HepG2 (cell line): Measurements from ENCODE around the gene DLX1. TPM values are rescaled to one million over a fixed set of nuclear protein-coding genes. Genes with fewer than 3 reads are reported as not detected.
A peak's percentile ranks its signal among the peaks of the same experiment; 100 is the strongest.

Source experiments
- AGO2 ChIP-seq: fragments of 200-400 bp; formaldehyde crosslinking; optimal IDR thresholded peaks from 2 replicates; pipeline ENCODE3; 2017; ENCODE audit warnings: mild to moderate bottlenecking, low read depth, low read length, moderate library complexity
- ASH2L ChIP-seq: fragments of 300-600, 200-600 bp; sonication (generic); IDR thresholded peaks from 2 replicates; pipeline ENCODE4 v1.7.0; 2017; ENCODE audit warnings: low read depth, mild to moderate bottlenecking, moderate library complexity, mixed read lengths, low read length; ENCODE audit not compliant: insufficient read length
- CBX5 ChIP-seq: sonication (generic); formaldehyde crosslinking; IDR thresholded peaks from 2 replicates; pipeline ENCODE4 v1.4.0; 2020; ENCODE audit warnings: missing genetic modification reagents, borderline replicate concordance
- ELF3 ChIP-seq: IDR thresholded peaks from 2 replicates; pipeline ENCODE4 v1.6.1; 2016; ENCODE audit warnings: missing genetic modification reagents, missing compliant biosample characterization
- GZF1 ChIP-seq: sonication (generic); formaldehyde crosslinking; IDR thresholded peaks from 2 replicates; pipeline ENCODE4 v1.5.1; 2020; ENCODE audit warnings: mild to moderate bottlenecking, missing genetic modification reagents
- HNRNPK ChIP-seq: fragments of 200-400 bp; formaldehyde crosslinking; IDR thresholded peaks from 2 replicates; pipeline ENCODE4 v1.6.1; 2018; ENCODE audit warnings: low read length, low read depth, moderate library complexity, mild to moderate bottlenecking; ENCODE audit not compliant: poor library complexity, severe bottlenecking
- JUNB ChIP-seq: sonication (generic); formaldehyde crosslinking; IDR thresholded peaks from 2 replicates; pipeline ENCODE4 v1.8.0; 2022; ENCODE audit warnings: missing genetic modification reagents, mild to moderate bottlenecking, borderline replicate concordance
- KMT2B ChIP-seq: IDR thresholded peaks from 2 replicates; pipeline ENCODE4 v1.6.1; 2016; ENCODE audit warnings: missing genetic modification reagents, missing compliant biosample characterization
- PHB2 ChIP-seq: fragments of 450-650 bp; IDR thresholded peaks from 2 replicates; pipeline ENCODE4 v1.6.1; 2018; ENCODE audit not compliant: partially characterized antibody
- POLR2AphosphoS5 ChIP-seq: IDR thresholded peaks from 2 replicates; pipeline ENCODE4 v1.6.1; 2012; ENCODE audit warnings: low read depth, low read length
- RARA ChIP-seq: IDR thresholded peaks from 2 replicates; pipeline ENCODE4 v1.6.1; 2016; ENCODE audit warnings: missing genetic modification reagents, missing compliant biosample characterization
- SKI ChIP-seq: fragments of 450-650 bp; IDR thresholded peaks from one replicate; pipeline ENCODE4 v1.6.1; 2018; ENCODE audit warnings: mild to moderate bottlenecking; ENCODE audit not compliant: partially characterized antibody
- SRSF9 ChIP-seq: fragments of 200-400 bp; formaldehyde crosslinking; IDR thresholded peaks from 2 replicates; pipeline ENCODE4 v1.6.1; 2018; ENCODE audit warnings: borderline replicate concordance, mild to moderate bottlenecking, low read depth, low read length; ENCODE audit not compliant: insufficient read depth, poor library complexity, severe bottlenecking
- ZBTB21 ChIP-seq: sonication (generic); formaldehyde crosslinking; IDR thresholded peaks from 2 replicates; pipeline ENCODE4 v1.4.0; 2020; ENCODE audit warnings: missing genetic modification reagents
- ZBTB25 ChIP-seq: IDR thresholded peaks from 2 replicates; pipeline ENCODE4 v1.6.1; 2018; ENCODE audit warnings: missing genetic modification reagents
- ZBTB39 ChIP-seq: sonication (generic); formaldehyde crosslinking; IDR thresholded peaks from 2 replicates; pipeline ENCODE4 v1.5.0; 2020; ENCODE audit warnings: missing genetic modification reagents
- ZBTB7B ChIP-seq: sonication (generic); formaldehyde crosslinking; IDR thresholded peaks from 2 replicates; pipeline ENCODE4 v1.4.0; 2020; ENCODE audit warnings: missing genetic modification reagents
- ZMYM4 ChIP-seq: sonication (generic); formaldehyde crosslinking; IDR thresholded peaks from 2 replicates; pipeline ENCODE4 v1.8.1; 2023; ENCODE audit warnings: mild to moderate bottlenecking, missing genetic modification reagents
- ZNF451 ChIP-seq: sonication (generic); formaldehyde crosslinking; IDR thresholded peaks from 2 replicates; pipeline ENCODE4 v1.5.0; 2020; ENCODE audit warnings: mild to moderate bottlenecking, missing genetic modification reagents
- ZNF629 ChIP-seq: sonication (generic); formaldehyde crosslinking; conservative IDR thresholded peaks from 2 replicates; pipeline ENCODE4 v1.5.0; 2020; ENCODE audit warnings: missing genetic modification reagents
- ZNF710 ChIP-seq: sonication (generic); formaldehyde crosslinking; IDR thresholded peaks from 2 replicates; pipeline ENCODE4 v1.5.0; 2020; ENCODE audit warnings: mild to moderate bottlenecking, missing genetic modification reagents, borderline replicate concordance
- ZNF713 ChIP-seq: sonication (generic); formaldehyde crosslinking; IDR thresholded peaks from 2 replicates; pipeline ENCODE4 v1.4.0; 2020; ENCODE audit warnings: mild to moderate bottlenecking, missing genetic modification reagents
- ZNF780A ChIP-seq: sonication (generic); formaldehyde crosslinking; IDR thresholded peaks from 2 replicates; pipeline ENCODE4 v1.8.0; 2022; ENCODE audit warnings: mild to moderate bottlenecking, missing genetic modification reagents, moderate library complexity
- ZUFSP ChIP-seq: sonication (generic); formaldehyde crosslinking; IDR thresholded peaks from 2 replicates; pipeline ENCODE4 v1.9.0; 2021; ENCODE audit warnings: missing genetic modification reagents, mild to moderate bottlenecking, borderline replicate concordance
- polyA plus RNA-seq, 8 experiments: library from polyadenylated mRNA; depleted of rRNA in 3 of 8; stranded (reverse) in 7 of 8; unstranded in 1 of 8; fragments of >200 nt; fragmentation: Illumina TruSeq in 4 of 8; extraction: Trizol in 4 of 8; gene quantifications; 2 replicates each; pipeline versions ENCODE4 v1.2.1 to v1.2.3, GENCODE V29; 2011 to 2016; ENCODE audit warnings: low read depth in 4 of 8, missing spikeins in 1 of 8, mixed read lengths in 1 of 8; ENCODE audit not compliant: insufficient read depth in 1 of 8
- total RNA-seq, 5 experiments: library from RNA; depleted of rRNA; stranded (reverse); fragments of >200 nt; fragmentation: Illumina TruSeq; extraction: Trizol; gene quantifications; 2 replicates each; pipeline ENCODE4 v1.2.3, GENCODE V29; 2016; ENCODE audit warnings: low read depth in 1 of 5

The DLX1 gene
- total and polyA plus RNA-seq, 2 of the 13 experiments (the other 11 are each of a cell fraction or from before 2014, with no cell fraction given), result 0.18 to 0.86 TPM

GRCh38 chr2:172085460-172086159 lies at the start of gene DLX1 (continued):
- TF ChIP-seq SKI (no peak), AGO2 (no peak), CBX5 (CRISPR knock-in tag) (no peak), ASH2L (peak; percentile 54), ZNF780A (CRISPR knock-in tag) (no peak), SRSF9 (no peak), ZNF451 (CRISPR knock-in tag) (no peak), KMT2B (CRISPR knock-in tag) (no peak), ZMYM4 (CRISPR knock-in tag) (0 out of 2 replicates have a peak, but pooled peaks have one; percentile 5), RARA (CRISPR knock-in tag) (no peak), PHB2 (no peak), ZNF710 (0 out of 2 replicates have a peak, but pooled peaks have one; percentile 12), ZNF629 (CRISPR knock-in tag) (no peak), ZBTB21 (no peak), ZUFSP (CRISPR knock-in tag) (no peak), JUNB (CRISPR knock-in tag) (no peak), ZBTB7B (no peak; the same call in 1 of the 2 replicates), GZF1 (CRISPR knock-in tag) (no peak; the same call in 1 of the 2 replicates), ELF3 (no peak), ZNF713 (CRISPR knock-in tag) (no peak), POLR2AphosphoS5 (no peak), ZBTB25 (CRISPR knock-in tag) (0 out of 2 replicates have a peak, but pooled peaks have one; percentile 1), HNRNPK (no peak), ZBTB39 (no peak)
